WI38 (cell line): ENCODE results near the gene CUX1.

Experiments used
- H3K4me3 ChIP-seq: 2 replicates; pipeline ENCODE4 v1.5.1; 2011; ENCODE audit warnings: low read depth, mild to moderate bottlenecking, control low read depth, low read length
- TF ChIP-seq, protein P1 (sequence below): IDR thresholded peaks from 2 replicates; pipeline ENCODE4 v1.5.1; 2012; ENCODE audit warnings: low read depth, mild to moderate bottlenecking, control low read depth, low read length

Gene CUX1

DNA sequence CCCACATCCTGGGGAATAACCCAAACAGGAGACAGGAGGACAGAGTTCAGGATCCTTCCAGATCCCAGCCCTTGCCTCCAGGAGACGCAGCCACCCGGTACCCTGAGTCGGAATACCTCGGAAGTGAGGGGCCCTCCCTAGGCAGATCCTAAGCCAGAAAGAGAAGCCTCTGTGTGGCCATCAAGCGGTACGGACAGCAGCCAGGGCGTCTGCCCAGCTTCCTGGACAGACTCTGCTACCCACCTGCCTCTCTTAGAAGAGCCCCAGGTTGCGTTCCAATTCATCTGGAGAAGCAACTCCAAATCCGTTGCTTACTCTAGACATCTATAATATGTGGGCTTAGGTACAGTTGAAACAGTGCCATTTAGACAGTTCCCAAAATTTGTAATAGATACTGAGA is 249.1 kb downstream of the CUX1 start:
- H3K4me3 ChIP-seq: no peak overlapping the region
- TF ChIP-seq, protein P1, sequence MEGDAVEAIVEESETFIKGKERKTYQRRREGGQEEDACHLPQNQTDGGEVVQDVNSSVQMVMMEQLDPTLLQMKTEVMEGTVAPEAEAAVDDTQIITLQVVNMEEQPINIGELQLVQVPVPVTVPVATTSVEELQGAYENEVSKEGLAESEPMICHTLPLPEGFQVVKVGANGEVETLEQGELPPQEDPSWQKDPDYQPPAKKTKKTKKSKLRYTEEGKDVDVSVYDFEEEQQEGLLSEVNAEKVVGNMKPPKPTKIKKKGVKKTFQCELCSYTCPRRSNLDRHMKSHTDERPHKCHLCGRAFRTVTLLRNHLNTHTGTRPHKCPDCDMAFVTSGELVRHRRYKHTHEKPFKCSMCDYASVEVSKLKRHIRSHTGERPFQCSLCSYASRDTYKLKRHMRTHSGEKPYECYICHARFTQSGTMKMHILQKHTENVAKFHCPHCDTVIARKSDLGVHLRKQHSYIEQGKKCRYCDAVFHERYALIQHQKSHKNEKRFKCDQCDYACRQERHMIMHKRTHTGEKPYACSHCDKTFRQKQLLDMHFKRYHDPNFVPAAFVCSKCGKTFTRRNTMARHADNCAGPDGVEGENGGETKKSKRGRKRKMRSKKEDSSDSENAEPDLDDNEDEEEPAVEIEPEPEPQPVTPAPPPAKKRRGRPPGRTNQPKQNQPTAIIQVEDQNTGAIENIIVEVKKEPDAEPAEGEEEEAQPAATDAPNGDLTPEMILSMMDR: no peak

GRCh38 chr7:102068846-102069245 is 251.4 kb downstream of the CUX1 start:
- no peak overlapping the region for H3K4me3 ChIP-seq
- TF ChIP-seq, protein P1: no peak

GRCh38 chr7:102069931-102070629 is 252.7 kb downstream of the CUX1 start:
- TF ChIP-seq, protein P1: no peak
- H3K4me3 ChIP-seq: no peak overlapping the region

- TF ChIP-seq, protein P1: no peak
- H3K4me3 ChIP-seq: no peak overlapping the region
These were observed 254.6 kb downstream of the CUX1 start for GRCh38 chr7:102072003-102072402.

DNA sequence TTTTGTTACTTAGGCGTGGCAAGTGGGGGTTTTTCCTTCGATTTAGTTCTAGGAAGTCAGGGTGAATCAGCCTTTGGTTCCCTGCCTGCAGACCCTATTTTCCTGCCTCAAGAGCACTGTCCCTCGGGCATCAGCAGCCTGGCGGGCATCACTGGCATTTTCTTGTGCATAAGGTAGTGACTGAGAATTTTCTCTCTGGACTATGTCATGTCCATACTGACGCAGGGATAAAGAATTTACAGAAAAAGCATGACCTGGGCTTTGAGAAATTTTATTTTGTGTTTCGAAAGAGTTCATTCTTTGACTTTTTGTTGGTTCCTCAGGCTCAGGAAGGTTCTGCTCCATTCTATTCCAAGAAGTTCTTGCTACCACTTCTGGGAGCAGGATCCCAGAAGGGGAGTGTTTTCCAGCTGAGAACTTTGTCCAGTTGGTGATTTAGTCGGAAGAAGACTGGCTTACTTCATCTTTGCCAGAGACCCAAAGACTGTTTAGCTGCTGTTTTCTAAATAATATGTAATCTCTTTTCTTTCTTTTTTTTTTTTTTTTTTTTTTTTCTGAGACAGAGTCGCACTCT is 255.3 kb downstream of the CUX1 start:
- H3K4me3 ChIP-seq: no peak overlapping the region
- TF ChIP-seq, protein P1: no peak

- no peak overlapping the region for H3K4me3 ChIP-seq
- TF ChIP-seq, protein P1: no peak
These were observed 256.8 kb downstream of the CUX1 start for GRCh38 chr7:102073931-102074880.

- no peak overlapping the region for H3K4me3 ChIP-seq
- TF ChIP-seq, protein P1: no peak
These were observed 257.7 kb downstream of the CUX1 start for GRCh38 chr7:102075126-102075525.
